ENCODE measurements around the gene SWT1.

GRCh38 chr1:185308126-185308525 is 151.2 kb downstream of the SWT1 start:
- TF ChIP-seq CTCF (conservative IDR thresholded peaks at IDR 0.05) (no peak), EZH2 (IDR thresholded peaks at IDR 0.05; ENCODE audit: low read depth) (no peak)
